ENCODE data around the gene MYRIP.

MYRIP gene

GRCh38 chr3:40304352-40304751, 494.9 kb downstream of the MYRIP start:
- no peak for TF ChIP-seq CTCF (IDR thresholded peaks at IDR 0.05; ENCODE audit: low read depth, low read length)
- DNase-seq (ENCODE audit: extremely low read depth, low read depth) = no peak

GRCh38 chr3:40306336-40306735, 496.9 kb downstream of the MYRIP start:
- no peak for TF ChIP-seq CTCF (IDR thresholded peaks at IDR 0.05; ENCODE audit: low read depth, low read length)
- DNase-seq (ENCODE audit: extremely low read depth, low read depth) = no peak

GRCh38 chr3:40307176-40307575, 497.8 kb downstream of the MYRIP start:
- DNase-seq (ENCODE audit: extremely low read depth, low read depth) = no peak
- TF ChIP-seq CTCF (IDR thresholded peaks at IDR 0.05; ENCODE audit: low read depth, low read length) = no peak

GRCh38 chr3:40308725-40309417, 499.5 kb downstream of the MYRIP start:
- no peak for TF ChIP-seq CTCF (IDR thresholded peaks at IDR 0.05; ENCODE audit: low read depth, low read length)
- no peak for DNase-seq (ENCODE audit: extremely low read depth, low read depth)

- DNase-seq (ENCODE audit: extremely low read depth, low read depth) = peak; percentile 95
Measured at GRCh38 chr3:40309418-40309924, 500.1 kb downstream of the MYRIP start, which contains the start of gene EIF1B. TSS of gene EIF1B (plus strand) at chr3:40309707. CDS start at chr3:40309942, 235 bp downstream.

More at GRCh38 chr3:40309418-40309924, 500.1 kb downstream of the MYRIP start, which contains the start of gene EIF1B:
- TF ChIP-seq CTCF (IDR thresholded peaks at IDR 0.05; ENCODE audit: low read depth, low read length) = peak; percentile 90
